Activated CD8-positive, alpha-beta memory T cell treated with anti-CD3 and anti-CD28 coated beads, Interleukin-2, amount 50 U/mL, for 48 hours (primary cell): Measurements from ENCODE around the gene CDH23.
"Not testable (repeated sequence)": the region's sequence is repeated elsewhere in the genome, so short reads cannot be mapped to it uniquely, and the experiment has no call there.

Source experiments
- DNase-seq: peaks from one replicate; pipeline ENCODE4 v3.0.0-alpha.2; 2020

The CDH23 gene

GRCh38 chr10:71396711-71397295 lies at the start of gene CDH23:
Gene CDH23, plus strand, starts transcription at chr10:71396920. Its CDS starts 42,912 bp downstream, at chr10:71439832.
- DNase-seq, result no peak

- no peak for DNase-seq
Measured at GRCh38 chr10:71347587-71348395, 48.9 kb upstream of the CDH23 start.

DNA sequence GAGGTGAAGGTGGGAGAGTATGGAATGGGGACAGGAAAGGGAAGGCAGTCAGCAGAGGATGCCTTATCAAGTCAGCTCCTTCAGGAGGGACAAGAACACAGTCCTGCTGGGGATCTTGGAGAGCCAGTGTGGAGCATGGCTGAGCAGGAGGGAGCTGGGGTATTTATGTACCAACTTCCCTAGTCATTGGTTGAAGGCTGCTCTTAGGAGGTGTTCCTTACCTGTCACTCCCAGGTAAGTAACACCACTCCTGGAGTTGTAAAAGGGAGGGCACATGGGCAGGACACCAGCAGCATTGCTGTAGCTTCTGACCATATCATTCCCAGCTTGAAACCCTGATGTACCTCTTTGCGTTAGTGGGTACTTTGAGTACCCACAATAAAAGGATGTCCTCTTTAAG lies 47.9 kb upstream of the CDH23 start:
- DNase-seq, result no peak

DNA sequence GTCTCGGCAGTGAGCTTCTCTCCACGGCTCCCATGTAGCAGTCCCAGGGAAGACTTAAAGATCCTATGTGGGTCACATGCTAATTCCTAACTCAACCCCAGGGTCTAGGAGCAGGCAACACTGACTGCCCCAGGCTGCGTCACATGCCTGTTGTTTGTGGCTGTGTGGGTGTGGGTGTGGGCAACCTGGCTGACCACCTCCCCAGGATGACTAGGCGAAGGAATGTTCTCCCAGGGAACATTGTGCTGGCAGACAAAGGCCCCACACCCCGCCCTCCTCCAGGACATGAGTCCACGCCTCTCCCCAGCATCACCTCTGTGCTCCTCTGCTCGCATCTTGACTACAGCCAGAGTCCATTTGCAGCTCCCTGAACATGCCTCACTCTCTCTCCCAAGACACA lies 47.3 kb upstream of the CDH23 start:
- DNase-seq, result no peak

DNA sequence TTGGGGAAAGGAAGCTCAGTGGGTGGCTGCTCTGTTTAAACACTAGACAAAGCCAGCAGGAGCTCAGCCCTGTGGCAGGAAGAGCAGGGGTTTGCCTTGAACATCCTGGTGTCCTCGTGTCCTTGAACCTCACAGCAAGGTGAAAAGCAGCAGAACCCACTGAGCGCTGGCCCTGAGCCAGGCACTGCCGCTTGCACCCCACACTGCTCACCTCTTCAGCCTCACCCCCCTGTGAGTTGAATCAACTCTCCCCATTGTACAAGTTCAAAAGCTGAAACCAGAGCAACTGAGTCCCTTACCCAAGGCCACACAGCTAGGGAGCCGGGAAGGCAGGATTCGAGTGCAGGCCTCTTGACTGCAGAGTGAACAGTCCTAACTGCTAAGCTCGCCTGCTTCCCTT lies 45.6 kb upstream of the CDH23 start:
- DNase-seq, result no peak

DNA sequence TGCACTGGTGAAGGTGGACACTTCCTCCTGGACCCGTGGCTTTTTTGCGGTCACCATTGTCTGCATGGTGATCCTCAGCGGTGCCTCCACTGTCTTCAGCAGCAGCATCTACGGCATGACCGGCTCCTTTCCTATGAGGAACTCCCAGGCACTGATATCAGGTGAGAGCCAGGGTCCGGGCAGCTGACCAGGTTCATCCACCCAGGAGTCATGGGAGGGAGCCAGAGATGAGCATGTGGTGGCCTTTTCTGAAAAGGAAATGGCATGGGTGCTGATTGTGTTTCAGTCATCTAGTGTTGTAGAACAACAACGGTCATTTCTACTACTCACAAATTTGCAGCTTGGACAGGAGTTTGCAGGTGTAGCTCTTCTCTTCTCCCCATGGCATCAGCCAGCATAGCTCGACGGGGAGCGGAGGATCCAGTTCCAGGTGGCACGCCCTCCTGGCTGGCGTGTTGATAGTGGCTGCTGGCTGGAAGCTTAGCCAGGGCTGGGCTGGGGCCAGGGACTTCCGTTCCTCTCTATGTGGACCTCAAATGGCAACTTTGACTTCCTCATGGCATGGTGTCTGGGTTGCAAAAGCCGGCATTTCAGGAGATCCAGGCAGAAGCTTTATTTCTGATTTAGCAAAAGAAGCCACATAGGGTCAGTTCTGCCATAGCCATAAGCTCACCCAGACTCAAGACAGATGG lies 44.9 kb upstream of the CDH23 start:
- no peak for DNase-seq

GRCh38 chr10:71353639-71354038 lies 43.1 kb upstream of the CDH23 start:
- DNase-seq, result no peak

DNA sequence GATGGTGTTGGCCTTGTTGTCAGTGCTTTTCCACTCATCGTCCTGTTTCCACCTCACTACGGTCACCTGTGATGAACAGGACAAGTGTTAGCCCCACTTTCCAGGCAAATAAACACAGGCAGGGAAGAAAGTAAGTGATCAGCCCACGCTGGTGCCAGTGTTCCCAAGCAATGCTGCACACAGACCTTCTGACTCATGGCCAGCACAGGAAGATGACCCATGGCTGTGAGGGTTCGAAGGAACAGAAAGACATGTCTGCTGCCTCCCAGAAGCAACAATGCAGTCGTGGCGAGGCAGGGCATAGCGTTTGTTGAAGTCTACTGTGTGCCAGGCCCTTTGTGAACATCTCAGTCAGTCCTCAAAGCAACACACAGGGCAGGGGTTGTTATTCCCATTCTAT lies 41.9 kb upstream of the CDH23 start:
- no peak for DNase-seq

DNA sequence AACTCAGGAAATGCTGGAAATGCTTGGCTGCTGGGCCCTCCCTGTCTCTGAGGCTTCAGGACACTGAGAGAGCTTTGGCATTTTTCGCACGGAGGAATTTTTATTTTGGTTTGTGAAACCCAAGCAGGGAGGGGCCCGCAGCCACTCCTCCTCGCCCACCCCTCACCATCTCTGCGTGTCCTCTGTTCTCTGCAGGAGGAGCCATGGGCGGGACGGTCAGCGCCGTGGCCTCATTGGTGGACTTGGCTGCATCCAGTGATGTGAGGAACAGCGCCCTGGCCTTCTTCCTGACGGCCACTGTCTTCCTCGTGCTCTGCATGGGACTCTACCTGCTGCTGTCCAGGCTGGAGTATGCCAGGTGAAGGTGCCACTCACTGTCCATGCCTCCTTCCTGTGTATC lies 40.8 kb upstream of the CDH23 start:
- no peak for DNase-seq

GRCh38 chr10:71357792-71358265 lies 38.9 kb upstream of the CDH23 start:
- no peak for DNase-seq

DNA sequence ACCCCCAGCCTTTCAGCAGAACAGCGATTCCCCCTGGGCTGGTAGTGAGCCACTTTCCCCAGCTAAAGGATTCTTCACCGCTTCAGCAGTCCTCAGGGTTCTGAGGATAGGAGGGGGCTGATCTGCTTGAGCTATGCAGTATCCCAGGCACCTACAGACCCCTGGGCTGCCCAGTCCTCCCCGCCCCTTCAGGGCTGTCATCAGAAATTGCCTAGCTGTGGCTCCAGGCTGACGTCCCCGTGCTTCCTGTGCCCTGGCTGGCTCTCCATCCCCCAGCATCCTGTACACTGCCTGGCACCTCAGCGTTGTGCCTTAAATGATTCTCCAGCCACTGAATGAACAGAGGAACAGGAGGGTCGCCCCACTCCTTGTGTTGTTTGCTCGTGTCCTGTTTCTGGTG lies 38.4 kb upstream of the CDH23 start:
- DNase-seq, result no peak

DNA sequence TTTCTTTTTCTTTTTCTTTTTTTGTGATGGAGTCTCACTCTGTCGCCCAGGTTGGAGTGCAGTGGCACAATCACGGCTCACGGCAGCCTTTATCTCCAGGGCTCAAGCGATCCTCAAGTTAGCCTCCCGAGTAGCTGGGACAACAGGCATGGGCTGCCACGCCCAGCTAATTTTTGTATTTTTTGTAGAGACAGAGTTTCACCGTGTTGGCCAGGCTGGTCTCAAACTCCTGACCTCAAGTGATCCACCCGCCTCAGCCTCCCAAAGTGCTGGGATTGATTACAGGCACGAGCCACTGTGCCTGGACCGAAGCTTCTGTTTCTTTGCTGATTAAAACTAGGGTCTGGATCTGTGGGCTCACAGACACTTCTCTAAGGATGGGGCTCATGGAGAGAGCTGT lies 37.8 kb upstream of the CDH23 start:
- DNase-seq, result not testable (repeated sequence)

DNA sequence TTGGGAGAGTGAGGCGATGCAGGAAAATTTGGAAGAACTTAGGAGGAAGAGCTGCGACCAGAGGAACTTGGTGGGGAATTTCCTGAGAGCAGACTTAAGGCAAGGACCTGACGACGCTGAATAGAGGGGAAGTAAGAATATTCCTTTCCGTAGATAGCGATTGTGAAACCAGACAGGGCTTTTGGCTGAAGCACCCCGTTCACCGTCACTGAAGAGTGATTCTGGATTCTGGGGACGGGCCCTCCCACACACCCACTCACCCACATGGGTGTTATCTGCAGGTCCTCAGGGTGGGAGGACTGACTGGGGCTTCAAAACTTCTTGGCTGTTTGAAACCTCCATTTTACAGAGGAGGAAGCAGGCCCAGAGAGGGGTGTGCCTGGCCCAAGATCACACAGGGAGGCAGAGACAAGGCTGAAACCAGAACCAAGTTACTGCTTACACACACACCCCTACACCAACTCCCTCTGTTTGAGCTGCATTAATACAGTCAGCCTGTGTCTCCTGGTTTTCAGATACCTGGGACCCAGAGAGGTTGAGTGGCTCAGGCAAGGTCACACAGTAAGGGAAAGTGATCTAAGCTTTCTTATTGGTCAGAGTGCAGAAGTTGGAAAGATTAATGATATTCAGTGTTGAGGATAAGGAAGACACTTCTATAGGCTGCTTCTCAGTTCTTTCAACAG lies 37.2 kb upstream of the CDH23 start:
- DNase-seq, result no peak

DNA sequence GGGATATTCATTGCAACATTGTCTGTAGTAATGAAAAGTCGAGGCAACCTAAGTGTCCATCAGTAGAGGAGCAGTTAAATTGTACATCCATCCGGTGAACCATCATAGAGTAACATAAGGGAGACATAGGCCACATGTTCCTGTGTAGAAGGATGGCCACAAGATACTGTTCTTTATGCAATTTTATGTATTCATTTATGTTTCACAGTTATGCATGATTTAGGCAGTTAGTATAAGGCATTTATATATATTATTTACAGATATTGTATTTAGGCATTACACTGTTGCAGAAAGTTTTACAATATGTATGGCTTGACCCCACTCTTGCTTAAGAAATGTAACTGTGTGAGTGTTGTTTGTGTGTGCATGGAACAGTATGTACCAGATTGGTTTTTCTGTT lies 36.0 kb upstream of the CDH23 start:
- DNase-seq, result no peak

- no peak for DNase-seq
Measured at GRCh38 chr10:71361581-71361980, 35.1 kb upstream of the CDH23 start.

DNA sequence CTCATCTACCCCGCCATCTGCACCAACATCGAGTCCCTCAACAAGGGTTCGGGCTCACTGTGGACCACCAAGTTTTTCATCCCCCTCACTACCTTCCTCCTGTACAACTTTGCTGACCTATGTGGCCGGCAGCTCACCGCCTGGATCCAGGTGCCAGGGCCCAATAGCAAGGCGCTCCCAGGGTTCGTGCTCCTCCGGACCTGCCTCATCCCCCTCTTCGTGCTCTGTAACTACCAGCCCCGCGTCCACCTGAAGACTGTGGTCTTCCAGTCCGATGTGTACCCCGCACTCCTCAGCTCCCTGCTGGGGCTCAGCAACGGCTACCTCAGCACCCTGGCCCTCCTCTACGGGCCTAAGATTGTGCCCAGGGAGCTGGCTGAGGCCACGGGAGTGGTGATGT lies 34.6 kb upstream of the CDH23 start:
- no peak for DNase-seq

GRCh38 chr10:71363936-71364335 lies 32.8 kb upstream of the CDH23 start:
- DNase-seq, result no peak

- DNase-seq, result no peak
Measured at GRCh38 chr10:71365366-71365765, 31.4 kb upstream of the CDH23 start.

GRCh38 chr10:71366690-71367089 lies 30.0 kb upstream of the CDH23 start:
- no peak for DNase-seq

- DNase-seq, result no peak
Measured at GRCh38 chr10:71367271-71367670, 29.4 kb upstream of the CDH23 start.

DNA sequence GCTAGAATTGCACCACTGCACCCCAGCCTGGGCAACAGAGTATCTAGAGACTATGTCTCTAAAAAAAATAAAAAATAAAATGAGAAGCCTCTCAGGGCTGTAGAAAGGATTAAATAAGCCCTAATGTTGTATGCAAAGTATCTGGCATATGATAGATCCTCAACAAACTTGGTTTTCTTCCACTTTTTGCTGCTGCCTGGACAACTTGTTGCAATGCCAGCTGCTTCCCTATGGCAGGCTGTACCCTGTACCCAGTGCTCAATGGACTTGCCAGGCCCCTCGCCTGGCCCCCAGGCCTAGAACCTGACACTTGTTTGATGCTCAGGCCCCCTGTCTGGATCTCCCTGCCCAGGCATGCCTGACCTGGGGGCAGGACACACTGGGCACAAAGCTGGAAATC lies 28.5 kb upstream of the CDH23 start:
- DNase-seq, result no peak

GRCh38 chr10:71368643-71369042 lies 28.1 kb upstream of the CDH23 start:
- no peak for DNase-seq

- no peak for DNase-seq
Measured at GRCh38 chr10:71369602-71370001, 27.1 kb upstream of the CDH23 start.
